Activated naive CD4-positive, alpha-beta T cell treated with anti-CD3 and anti-CD28 coated beads, Interleukin-2, amount 10 ng/mL, durations not matched to agents 7 days and 5 days (primary cell): ENCODE data around the gene COX5B.
A peak's percentile ranks its signal among the peaks of the same experiment; 100 is the strongest.

Source experiments
- CTCF ChIA-PET: fragments of 350-600 bp; sonication (Branson Sonifier 250); formaldehyde crosslinking; loops from one replicate; lab custom pipeline; 2021; ENCODE audit warnings: antibody characterized with exemption; lab: Charles Lee
- DNase-seq: peaks from one replicate; pipeline ENCODE4 v3.0.0-alpha.2; 2020
- H3K27ac Mint-ChIP-seq: one replicate; pipeline ENCODE4 v1.8.0; 2021; ENCODE audit warnings: mild to moderate bottlenecking, moderate library complexity, mixed read lengths
- H3K27me3 Mint-ChIP-seq: one replicate; pipeline ENCODE4 v1.8.0; 2021; ENCODE audit warnings: mild to moderate bottlenecking, mixed read lengths
- H3K36me3 Mint-ChIP-seq: one replicate; pipeline ENCODE4 v1.8.0; 2021; ENCODE audit warnings: mixed read lengths
- H3K4me1 Mint-ChIP-seq: one replicate; pipeline ENCODE4 v1.8.0; 2021; ENCODE audit warnings: mixed read lengths
- H3K4me3 Mint-ChIP-seq: one replicate; pipeline ENCODE4 v1.8.0; 2021; ENCODE audit warnings: mild to moderate bottlenecking, moderate library complexity, mixed read lengths
- H3K9me3 Mint-ChIP-seq: one replicate; pipeline ENCODE4 v1.8.0; 2021; ENCODE audit warnings: mixed read lengths

The COX5B gene

GRCh38 chr2:97697252-97698235 is 51.7 kb downstream of the COX5B start:
- Mint-ChIP-seq H3K4me3 (no peak overlapping the region), H3K4me1 (peaks cover 9% of the 10 kb centered on the region), H3K36me3 (no peaks in the 10 kb centered on the region), H3K27me3 (peaks cover 28% of the 10 kb centered on the region), H3K9me3 (no peaks in the 10 kb centered on the region), H3K27ac (peak overlapping the region; percentile 9)
- CTCF ChIA-PET = interaction anchor here (0.7 to 5.8 kb wide), 17 partner anchors 10 to 106 kb away, joined by 3 to 115 read pairs (median 6); partner anchors contain the start of genes ACTR1B, C2orf92 and COX5B
- DNase-seq = peak; percentile 95
